Measurements from ENCODE around the gene IQSEC1. TPM values are rescaled to one million over a fixed set of nuclear protein-coding genes. Genes with fewer than 3 reads are reported as not detected.
A peak's percentile ranks its signal among the peaks of the same experiment; 100 is the strongest.

Gene IQSEC1
- total RNA-seq, 2 experiments from 2014 or later = 38.6 to 39.3 TPM

DNA sequence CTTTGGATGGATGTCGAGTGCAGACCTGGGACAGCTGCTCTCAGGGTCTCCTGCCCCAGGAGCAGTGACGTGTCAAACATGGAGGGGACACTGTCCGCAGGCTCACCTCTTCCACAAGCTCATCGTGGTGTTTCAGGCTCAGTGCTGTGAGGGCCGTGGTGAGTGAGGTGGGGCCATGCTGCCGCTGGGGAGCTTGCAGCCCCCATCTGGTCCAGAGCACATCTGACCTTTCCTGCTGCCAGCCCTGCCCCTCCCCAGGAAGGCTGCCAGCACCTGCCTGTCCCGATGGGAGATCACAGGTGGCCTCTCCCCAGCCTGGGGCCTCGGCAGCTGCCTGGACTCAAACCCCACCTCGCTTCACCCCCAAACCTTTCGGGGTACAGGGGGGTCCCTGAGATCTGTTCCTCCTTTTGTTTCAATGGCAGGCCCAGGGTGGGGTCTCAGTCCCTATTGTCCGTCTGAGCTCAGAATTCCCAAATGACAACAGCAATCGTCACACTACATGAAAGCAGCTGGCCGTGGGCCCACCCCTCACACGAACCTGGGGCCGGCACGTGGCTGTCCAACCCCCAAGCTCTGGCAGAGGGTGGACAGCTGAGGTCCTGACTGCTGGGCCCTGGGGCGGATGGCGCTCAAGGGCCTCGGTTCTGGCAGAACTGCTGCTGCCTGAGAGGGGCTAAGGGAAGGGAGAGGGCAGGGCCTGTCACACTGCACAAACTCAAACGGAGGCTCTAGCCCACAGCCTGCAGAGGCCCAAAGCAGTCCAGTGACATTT is 166.9 kb downstream of the IQSEC1 start:
- Mint-ChIP-seq H3K27me3 (ENCODE audit: low read depth) (no peaks in the 10 kb centered on the region), H3K4me3 (no peak overlapping the region), H3K27ac (no peak overlapping the region), H3K36me3 (ENCODE audit: low read depth) (peaks cover 2% of the 10 kb centered on the region), H3K4me1 (ENCODE audit: low read depth) (no peaks in the 10 kb centered on the region), H3K9me3 (no peaks in the 10 kb centered on the region)
- intact Hi-C loops (cut with micrococcal nuclease) = no loop called here
- DNase-seq = no peak
- CTCF ChIA-PET = interaction anchor here (0.5 kb wide), 1 partner anchor 123 kb away, joined by 3 read pairs; no protein-coding TSS in a partner anchor

DNA sequence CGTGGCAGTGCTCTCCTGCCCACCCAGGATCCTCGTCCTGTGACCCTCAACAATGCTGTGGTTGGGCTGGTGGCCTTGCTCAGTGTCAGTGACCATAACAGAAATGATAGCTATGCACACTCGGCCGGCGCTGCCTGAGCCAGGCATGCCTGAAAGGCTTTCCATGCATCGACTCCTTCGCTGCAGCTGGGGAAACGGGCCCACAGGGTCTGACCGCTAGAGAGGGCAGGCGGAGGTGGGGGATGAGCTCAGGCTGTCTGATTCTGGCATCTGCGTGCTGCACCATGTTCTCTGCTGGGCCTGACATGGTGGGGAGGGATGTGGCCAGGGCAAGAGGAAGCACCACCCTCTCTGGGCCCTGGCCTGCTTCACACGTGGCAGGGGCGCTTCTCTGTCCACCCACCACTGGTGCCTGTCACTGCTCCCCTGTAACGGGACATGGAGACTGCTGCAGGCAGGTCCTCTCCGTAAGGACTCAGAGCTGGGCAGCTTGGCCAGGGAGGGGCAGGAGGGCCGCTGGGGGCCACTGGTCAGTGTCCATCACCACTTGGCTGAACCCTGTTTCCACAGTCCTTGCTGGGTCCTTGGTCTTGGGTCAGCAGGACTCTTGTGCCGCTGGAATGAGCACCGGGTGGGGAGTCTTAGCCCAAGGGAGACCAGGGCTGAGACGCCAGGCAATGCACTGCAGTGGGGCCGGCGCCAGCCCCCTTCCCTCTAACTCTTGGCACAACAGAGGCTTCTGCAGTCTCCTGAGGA is 167.7 kb downstream of the IQSEC1 start:
- no peaks in the 10 kb centered on the region for H3K4me1 Mint-ChIP-seq (ENCODE audit: low read depth)
- CTCF ChIA-PET = no interaction called here
- no peak overlapping the region for H3K4me3 Mint-ChIP-seq
- H3K27me3 Mint-ChIP-seq (ENCODE audit: low read depth) = no peaks in the 10 kb centered on the region
- DNase-seq = no peak
- no peaks in the 10 kb centered on the region for H3K9me3 Mint-ChIP-seq
- intact Hi-C loops (cut with micrococcal nuclease) = no loop called here
- H3K27ac Mint-ChIP-seq = no peak overlapping the region
- H3K36me3 Mint-ChIP-seq (ENCODE audit: low read depth) = peaks cover 5% of the 10 kb centered on the region

DNA sequence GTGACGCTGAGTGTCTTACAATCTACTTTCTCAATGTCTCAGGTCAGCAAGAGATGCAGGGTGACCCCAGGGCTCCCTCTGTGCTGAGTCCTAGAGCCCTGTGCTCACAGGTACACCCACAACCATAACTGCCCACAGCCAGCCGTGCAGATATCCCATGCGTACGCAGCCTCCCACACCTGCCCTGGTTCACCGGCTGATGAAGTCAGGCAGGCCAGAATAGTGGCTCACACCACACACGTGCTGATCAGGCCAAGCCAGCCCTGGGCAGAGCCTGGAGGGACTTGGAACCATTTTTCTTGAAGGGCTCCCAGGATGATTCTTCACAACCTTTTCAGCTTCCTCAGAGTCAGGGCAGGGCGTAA is 168.3 kb downstream of the IQSEC1 start:
- DNase-seq = no peak
- CTCF ChIA-PET = no interaction called here
- no peak overlapping the region for H3K4me3 Mint-ChIP-seq
- intact Hi-C loops (cut with micrococcal nuclease) = no loop called here
- H3K4me1 Mint-ChIP-seq (ENCODE audit: low read depth) = no peaks in the 10 kb centered on the region
- H3K36me3 Mint-ChIP-seq (ENCODE audit: low read depth) = peaks cover 7% of the 10 kb centered on the region
- H3K27ac Mint-ChIP-seq = no peak overlapping the region
- no peaks in the 10 kb centered on the region for H3K27me3 Mint-ChIP-seq (ENCODE audit: low read depth)
- H3K9me3 Mint-ChIP-seq = no peaks in the 10 kb centered on the region

DNA sequence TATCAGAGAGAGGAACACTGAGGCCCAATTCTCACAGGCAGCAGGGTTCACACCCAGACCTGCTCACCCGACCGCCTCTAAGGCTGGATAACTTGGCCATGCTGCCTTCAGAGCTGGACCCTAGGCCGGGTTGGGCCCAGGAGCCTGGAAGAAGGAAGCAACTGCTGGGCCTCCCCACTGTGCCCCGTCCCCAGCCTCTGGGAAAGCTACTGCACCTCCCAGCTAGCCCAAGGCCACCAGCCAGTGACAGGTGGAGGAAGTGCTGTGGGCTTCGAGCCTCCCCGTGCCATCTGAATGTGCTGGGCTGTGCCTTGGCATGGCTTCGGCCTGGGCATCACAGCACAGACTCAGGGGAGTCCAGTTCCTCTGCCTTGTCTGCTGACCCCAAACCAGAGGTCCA is 169.3 kb downstream of the IQSEC1 start:
- H3K36me3 Mint-ChIP-seq (ENCODE audit: low read depth) = peaks cover 9% of the 10 kb centered on the region
- no peaks in the 10 kb centered on the region for H3K9me3 Mint-ChIP-seq
- no peak overlapping the region for H3K27ac Mint-ChIP-seq
- H3K4me1 Mint-ChIP-seq (ENCODE audit: low read depth) = no peaks in the 10 kb centered on the region
- no peak overlapping the region for H3K4me3 Mint-ChIP-seq
- intact Hi-C loops (cut with micrococcal nuclease) = no loop called here
- H3K27me3 Mint-ChIP-seq (ENCODE audit: low read depth) = no peaks in the 10 kb centered on the region
- no peak for DNase-seq
- CTCF ChIA-PET = no interaction called here

DNA sequence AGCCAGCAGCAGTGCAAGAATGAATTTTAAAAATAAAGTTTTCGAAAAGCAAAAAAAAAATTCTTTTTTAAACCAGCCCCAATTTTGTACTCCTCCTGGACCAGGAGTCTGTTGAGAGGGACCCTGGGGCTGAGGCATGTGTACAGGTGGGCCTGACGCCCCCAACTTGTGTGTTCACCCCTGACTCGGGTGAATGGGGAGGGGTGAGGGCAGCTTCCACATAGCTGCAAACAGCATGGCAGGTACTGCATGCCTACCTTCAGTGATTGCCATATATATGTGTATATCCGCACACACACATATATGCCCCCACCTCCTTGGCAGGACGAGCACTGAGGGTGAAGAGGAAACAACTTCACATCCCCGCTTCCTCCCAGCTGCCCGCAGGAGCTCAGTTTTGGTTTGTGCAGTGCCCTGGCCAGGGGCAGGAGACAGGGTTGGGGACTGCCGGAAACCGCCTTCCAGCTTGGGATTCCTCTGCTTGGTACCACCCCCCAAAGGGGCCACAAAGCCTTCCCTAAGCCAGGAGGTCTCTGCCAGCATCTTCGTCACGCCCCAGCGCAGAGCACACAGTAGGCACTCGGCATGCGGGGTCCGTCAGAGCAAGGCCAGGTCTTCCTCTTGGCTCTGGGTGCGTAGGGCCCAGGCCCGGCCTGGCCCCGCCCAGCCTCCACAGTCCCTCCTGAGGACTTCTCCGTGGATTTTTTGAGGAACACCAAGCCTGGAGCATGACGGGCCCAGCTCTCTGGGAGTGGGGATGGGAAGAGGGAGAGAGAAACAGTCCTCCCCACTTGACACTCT is 170.0 kb downstream of the IQSEC1 start:
- H3K9me3 Mint-ChIP-seq = no peaks in the 10 kb centered on the region
- CTCF ChIA-PET = no interaction called here
- DNase-seq = no peak
- H3K4me3 Mint-ChIP-seq = no peak overlapping the region
- no peaks in the 10 kb centered on the region for H3K27me3 Mint-ChIP-seq (ENCODE audit: low read depth)
- no peak overlapping the region for H3K27ac Mint-ChIP-seq
- intact Hi-C loops (cut with micrococcal nuclease) = no loop called here
- no peaks in the 10 kb centered on the region for H3K4me1 Mint-ChIP-seq (ENCODE audit: low read depth)
- peaks cover 7% of the 10 kb centered on the region for H3K36me3 Mint-ChIP-seq (ENCODE audit: low read depth)

DNA sequence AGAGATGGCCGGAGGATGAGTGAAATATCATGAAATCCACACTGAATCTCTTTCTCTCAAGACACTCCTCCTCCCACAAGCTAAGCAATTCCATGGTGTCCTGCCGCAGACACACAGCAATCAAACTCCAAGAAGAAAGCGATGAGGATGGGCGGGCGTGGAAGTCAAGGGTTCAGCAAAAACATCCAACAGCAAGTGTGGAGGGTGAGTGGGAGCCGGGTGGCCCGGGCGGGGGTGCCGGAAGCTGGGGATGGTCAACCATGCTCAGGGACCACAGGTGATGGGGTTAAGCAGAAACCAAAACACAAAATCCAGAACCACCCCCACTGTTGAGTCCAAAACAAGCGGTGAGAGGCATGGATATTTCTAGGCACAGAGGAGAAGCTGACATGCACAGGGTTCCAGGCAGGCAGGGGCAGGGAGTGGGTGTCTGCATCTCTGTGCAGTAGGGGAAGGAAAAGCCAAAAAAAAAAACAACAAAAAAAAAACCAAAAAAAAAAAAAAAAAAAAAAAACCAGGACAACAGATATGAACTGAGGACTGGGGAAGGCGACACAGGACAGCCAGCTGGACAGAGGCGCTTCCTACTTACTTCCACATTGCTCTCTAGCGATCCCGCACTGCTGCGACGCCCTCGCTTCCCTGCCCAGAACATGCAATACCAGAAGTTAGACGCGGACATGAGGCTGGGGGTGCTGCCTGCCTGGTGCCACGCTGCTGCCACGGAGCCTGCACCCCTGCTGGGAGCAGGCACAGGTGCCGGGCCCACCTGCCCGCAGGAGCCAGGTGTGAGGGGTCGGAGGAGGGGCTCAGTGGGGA is 170.8 kb downstream of the IQSEC1 start:
- no peaks in the 10 kb centered on the region for H3K27me3 Mint-ChIP-seq (ENCODE audit: low read depth)
- peaks cover 7% of the 10 kb centered on the region for H3K36me3 Mint-ChIP-seq (ENCODE audit: low read depth)
- H3K4me3 Mint-ChIP-seq = no peak overlapping the region
- H3K9me3 Mint-ChIP-seq = no peaks in the 10 kb centered on the region
- CTCF ChIA-PET = interaction anchor here (0.8 kb wide), 1 partner anchor 80 kb away, joined by 3 read pairs; no protein-coding TSS in a partner anchor
- intact Hi-C loops (cut with micrococcal nuclease) = no loop called here
- DNase-seq = no peak
- H3K27ac Mint-ChIP-seq = no peak overlapping the region
- H3K4me1 Mint-ChIP-seq (ENCODE audit: low read depth) = no peaks in the 10 kb centered on the region

DNA sequence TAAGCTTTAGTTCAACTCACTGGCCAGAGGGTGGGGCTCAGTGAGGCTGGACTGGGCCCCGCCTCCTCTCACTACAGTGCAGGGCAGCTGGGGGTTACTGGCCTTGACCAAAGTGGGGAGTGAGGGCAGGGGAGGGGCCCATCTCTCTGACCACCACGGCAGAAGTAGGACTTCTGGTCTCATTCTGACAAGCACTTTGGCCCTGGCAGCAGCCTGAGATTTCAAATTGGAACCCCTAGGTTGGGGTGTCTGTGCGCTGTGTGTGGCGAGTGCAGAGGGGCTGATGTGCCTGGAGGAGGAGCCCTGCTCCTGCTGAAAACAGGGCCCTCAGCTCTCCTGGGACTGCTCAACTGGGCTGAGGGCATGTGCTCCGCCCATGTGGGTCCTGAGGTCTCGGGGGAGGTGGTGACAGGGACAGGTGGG is 171.6 kb downstream of the IQSEC1 start:
- no peak for DNase-seq
- Mint-ChIP-seq H3K4me3 (no peak overlapping the region), H3K27me3 (ENCODE audit: low read depth) (no peaks in the 10 kb centered on the region), H3K36me3 (ENCODE audit: low read depth) (peaks cover 7% of the 10 kb centered on the region), H3K4me1 (ENCODE audit: low read depth) (no peaks in the 10 kb centered on the region), H3K27ac (peak overlapping the region; percentile 37), H3K9me3 (no peaks in the 10 kb centered on the region)
- CTCF ChIA-PET = interaction anchor here (0.7 to 0.9 kb wide), 3 partner anchors 10 to 784 kb away, joined by 3 to 4 read pairs (median 3); no protein-coding TSS in a partner anchor
- intact Hi-C loops (cut with micrococcal nuclease) = no loop called here

DNA sequence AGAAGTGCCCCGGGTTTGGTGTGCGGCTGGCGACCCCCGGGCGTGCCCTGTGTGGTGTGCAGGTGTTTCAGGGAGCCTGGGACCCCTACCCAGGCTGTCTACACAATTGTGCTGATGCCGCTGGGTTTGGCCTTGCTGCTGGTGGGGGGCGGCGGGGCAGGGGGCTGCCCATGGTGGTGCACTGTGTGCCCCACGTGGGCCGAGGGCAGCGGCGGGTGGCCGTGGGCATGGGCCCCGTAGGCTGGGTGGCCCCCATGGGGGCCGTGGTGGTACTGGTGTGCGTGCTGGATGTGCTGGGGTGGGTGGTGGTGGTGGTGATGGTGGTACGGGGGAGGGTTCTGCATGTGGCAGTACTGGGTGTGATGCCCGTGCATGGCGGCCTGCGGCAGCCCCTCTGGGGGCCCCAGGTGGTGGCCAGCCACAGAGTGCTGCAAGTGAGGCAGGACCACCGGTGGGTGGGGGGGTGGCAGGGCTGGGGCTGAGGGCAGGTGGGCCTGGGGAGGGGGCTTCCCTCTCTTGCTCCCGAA is 172.3 kb downstream of the IQSEC1 start:
- Mint-ChIP-seq H3K9me3 (no peaks in the 10 kb centered on the region), H3K27ac (no peak overlapping the region), H3K27me3 (ENCODE audit: low read depth) (no peaks in the 10 kb centered on the region), H3K4me3 (no peak overlapping the region), H3K36me3 (ENCODE audit: low read depth) (peaks cover 7% of the 10 kb centered on the region), H3K4me1 (ENCODE audit: low read depth) (no peaks in the 10 kb centered on the region)
- no peak for DNase-seq
- intact Hi-C loops (cut with micrococcal nuclease) = no loop called here
- CTCF ChIA-PET = interaction anchor here (0.7 to 0.9 kb wide), 2 partner anchors 9 to 785 kb away, joined by 3 to 4 read pairs; no protein-coding TSS in a partner anchor

DNA sequence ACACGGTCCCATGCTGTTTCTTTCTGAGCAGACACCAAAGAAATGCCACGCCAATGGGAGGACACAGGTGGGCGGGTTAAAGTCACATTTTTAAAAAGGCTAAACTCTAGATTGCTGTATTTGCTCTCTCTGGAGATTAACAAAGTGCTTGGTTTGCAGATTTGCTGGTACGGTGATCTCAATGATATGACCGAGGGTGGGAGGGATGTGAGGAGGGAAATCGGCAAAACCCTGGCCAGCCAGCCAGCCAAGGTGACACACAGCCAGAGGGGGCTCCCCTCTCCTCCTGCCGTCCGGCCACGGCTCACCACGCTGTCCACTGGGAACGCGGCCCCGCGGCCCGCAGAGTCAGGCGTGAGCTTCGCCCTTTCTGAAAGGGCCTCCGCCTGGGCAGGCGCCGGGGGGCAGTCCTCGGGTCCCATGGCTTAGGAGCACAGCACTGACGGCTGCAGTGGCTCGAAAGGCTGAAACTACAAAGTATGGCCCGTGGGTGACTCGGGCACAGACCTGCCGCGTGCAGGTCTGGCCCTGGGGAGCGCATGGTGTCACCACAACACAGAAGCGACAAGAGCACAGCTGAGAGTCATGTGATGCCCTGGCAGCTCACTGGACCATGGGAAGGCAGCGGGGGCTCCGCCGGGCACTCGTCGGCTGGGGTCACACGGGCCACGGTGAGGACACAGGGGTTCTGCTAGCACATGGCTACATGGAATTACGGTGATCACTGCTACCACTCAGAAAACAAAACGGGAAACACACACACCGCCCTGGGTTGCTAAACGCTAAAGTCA is 174.1 kb downstream of the IQSEC1 start:
- CTCF ChIA-PET = no interaction called here
- Mint-ChIP-seq H3K36me3 (ENCODE audit: low read depth) (peaks cover 7% of the 10 kb centered on the region), H3K4me1 (ENCODE audit: low read depth) (no peaks in the 10 kb centered on the region), H3K27me3 (ENCODE audit: low read depth) (no peaks in the 10 kb centered on the region), H3K4me3 (no peak overlapping the region), H3K9me3 (no peaks in the 10 kb centered on the region), H3K27ac (peak overlapping the region; percentile 27)
- DNase-seq = no peak
- intact Hi-C loops (cut with micrococcal nuclease) = no loop called here

DNA sequence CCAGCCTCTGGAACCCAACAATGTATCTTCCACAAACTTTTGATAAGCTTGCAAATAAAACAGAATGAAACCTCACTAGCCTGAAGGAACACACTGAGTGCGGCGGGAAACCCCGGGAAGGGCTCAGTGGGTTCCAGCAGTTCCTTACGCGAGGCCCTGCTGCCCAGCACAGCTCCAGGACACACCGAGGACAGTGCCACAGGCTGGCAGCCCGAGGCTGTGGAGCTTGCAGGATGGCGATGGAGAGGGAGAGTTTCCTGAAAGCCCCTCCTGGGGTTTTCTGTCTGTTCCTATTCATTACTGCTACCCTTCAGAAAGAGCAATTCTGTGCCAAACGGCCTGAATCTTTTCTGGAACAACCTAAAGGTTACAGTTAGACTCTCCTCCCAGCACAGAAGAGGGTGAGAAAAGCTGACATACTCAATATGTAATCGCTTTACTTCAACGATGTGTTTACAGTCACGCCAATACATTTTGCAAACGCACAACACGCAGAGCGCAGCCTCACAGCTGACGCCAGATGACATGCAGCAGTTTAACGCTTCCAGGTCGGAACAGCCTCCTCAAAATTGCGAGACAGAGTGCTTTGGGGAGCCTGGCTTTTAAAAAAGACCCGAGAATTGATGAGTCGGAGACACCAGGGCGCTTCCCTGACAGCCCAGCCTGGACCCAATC is 174.8 kb downstream of the IQSEC1 start:
- intact Hi-C loops (cut with micrococcal nuclease) = no loop called here
- H3K4me1 Mint-ChIP-seq (ENCODE audit: low read depth) = no peaks in the 10 kb centered on the region
- no peaks in the 10 kb centered on the region for H3K27me3 Mint-ChIP-seq (ENCODE audit: low read depth)
- CTCF ChIA-PET = interaction anchor here (0.9 to 1.1 kb wide), 4 partner anchors 9 to 192 kb away, joined by 3 to 4 read pairs (median 3); no protein-coding TSS in a partner anchor
- H3K27ac Mint-ChIP-seq = peak overlapping the region; percentile 27
- H3K9me3 Mint-ChIP-seq = no peaks in the 10 kb centered on the region
- DNase-seq = no peak
- no peak overlapping the region for H3K4me3 Mint-ChIP-seq
- H3K36me3 Mint-ChIP-seq (ENCODE audit: low read depth) = peaks cover 7% of the 10 kb centered on the region

Measured in activated naive CD4-positive, alpha-beta T cell treated with anti-CD3 and anti-CD28 coated beads for 36 hours (primary cell).